NOMO-1 treated with DMSO at 0.1 percent for 48 hours (cell line): ENCODE results near the gene COPG2.

Experiments
- DNase-seq: peaks from one replicate; lab custom pipeline; 2025; ENCODE audit not compliant: unreplicated experiment; lab: John Stamatoyannopoulos, UW

COPG2 gene

DNA sequence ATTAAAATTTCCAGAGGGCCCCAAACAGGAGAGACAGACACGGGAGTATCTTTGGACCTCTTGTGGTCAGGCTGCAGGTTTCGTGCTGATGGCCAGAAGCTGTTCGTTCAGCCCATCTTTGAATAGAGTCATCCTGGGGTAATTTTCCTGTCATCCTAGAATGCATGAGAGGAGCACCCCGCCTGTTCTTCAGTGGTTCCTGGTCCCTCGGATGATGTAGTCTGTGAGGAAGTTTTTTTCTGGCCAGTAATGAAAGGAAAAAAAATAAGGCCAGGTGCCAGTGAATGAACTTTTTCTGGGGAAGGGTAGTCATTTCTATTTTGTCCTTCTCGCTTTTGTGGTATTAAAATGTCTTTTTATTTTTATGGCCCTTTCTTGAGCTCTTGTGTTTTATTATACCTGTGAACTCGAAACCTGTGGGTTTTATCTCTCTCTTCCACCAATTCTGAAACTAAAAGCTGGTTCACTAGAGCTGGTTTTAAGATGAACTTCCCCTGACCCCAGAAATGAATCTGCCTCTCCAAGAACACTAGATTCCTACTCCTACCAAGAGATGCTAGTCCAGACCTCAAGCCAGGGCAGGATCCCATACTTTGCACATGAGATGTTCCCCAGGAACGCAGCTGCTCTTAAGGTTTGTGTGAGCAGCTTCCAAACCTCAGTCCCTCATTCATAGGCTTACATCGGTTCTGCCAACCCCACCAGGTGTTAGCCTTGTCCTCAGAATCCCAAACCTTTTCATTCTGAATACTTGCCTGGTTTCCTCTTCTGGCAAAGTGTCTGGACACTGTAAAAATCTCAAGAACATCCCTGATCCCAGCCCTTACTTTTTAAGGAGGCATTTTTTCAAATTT, 192.0 kb downstream of the COPG2 start:
- DNase-seq = no peak

DNA sequence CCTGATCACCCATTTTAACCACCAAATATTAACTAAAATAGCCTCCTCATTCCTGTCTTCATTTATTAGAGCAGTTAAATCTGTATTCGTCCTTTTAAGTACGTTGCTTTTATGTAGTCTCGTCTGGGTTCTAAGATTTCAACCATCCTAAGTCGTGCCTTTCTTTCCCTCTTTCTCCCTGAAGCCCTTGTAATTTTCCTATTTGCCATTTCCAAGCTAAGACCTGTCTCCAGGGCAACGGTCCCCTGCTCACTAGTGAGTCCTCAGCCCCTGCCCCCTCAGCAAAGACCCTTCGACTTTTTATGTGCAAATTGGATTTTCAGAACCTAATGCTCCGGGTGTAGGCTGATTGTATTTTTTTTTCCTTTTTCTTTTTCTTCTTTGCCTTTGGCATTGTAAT, 192.8 kb downstream of the COPG2 start:
- DNase-seq = no peak

DNA sequence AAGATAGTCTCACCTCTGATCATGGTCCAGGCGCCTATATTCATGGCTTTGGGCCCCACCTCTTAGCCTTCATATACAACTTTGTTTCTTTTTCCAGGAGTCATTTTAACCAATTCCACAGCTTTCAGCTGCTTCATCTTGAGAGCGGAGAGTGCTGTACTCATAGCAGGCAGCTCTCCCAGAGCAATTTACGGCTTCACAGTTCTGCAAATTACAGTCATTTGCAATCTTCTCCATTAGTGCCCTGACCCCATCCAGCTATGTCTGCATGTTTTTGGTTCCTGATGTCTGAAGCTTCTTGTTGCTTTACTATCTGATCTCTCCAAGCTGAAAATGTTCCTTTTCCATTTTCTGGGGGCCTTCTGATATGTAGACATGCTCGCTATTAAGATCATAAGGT, 194.7 kb downstream of the COPG2 start:
- DNase-seq = peak; percentile 1

DNA sequence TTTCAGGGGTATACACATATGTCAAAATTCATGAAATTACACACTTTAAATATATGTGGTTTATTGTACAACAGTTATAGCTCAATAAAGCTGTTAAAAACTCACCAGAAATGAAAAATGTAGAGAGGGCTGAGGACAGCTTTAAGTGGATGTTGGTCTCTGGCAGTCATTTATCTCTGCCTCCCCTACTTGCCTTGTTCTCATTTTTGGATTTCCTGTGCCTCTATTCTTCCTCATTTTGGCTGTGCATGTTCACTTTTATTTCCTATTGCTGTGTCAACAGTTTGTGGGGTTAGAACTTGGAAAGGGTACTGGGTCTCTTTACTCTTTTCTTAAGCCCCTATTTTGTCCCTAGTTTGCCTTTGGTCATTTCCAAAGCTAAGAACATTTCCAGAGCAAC, 195.3 kb downstream of the COPG2 start:
- peak; percentile 53 for DNase-seq

DNA sequence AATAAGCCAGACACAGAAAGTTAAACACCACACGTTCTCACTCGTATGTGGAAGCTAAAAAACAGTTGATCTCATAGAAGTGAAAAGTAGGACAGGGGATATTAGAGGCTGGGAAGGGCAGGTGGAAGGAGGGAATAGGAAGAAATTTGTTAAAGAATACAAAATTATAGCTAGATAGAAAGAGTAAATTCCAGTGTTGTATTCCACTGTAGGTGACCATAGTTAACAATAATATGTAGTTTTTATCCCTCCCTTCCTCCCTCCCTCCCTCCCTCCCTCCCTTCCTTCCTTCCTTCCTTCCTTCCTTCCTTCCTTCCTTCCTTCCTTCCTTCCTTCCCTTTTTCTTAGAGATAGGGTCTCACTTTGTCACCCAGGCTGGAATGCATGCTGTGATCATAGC, 196.6 kb downstream of the COPG2 start:
- DNase-seq = no peak

DNA sequence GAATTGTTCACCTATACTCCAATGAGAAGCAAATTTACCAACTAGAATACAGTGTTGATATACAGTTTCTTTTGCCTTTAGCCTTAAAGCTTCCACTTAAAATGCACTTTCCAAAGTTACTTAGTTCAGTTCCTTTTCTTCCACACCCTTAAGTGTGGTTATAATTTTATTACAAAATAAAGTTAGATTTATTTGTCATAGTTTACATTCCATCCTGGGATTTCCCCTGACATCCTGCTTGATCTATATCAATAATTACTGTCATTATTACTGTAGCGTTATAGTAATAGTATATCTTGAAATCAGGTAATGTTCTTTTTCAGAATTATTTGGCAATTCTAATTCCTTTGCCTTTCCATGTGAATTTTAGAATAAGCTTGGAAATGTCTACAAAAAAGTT, 199.9 kb downstream of the COPG2 start:
- no peak for DNase-seq

DNA sequence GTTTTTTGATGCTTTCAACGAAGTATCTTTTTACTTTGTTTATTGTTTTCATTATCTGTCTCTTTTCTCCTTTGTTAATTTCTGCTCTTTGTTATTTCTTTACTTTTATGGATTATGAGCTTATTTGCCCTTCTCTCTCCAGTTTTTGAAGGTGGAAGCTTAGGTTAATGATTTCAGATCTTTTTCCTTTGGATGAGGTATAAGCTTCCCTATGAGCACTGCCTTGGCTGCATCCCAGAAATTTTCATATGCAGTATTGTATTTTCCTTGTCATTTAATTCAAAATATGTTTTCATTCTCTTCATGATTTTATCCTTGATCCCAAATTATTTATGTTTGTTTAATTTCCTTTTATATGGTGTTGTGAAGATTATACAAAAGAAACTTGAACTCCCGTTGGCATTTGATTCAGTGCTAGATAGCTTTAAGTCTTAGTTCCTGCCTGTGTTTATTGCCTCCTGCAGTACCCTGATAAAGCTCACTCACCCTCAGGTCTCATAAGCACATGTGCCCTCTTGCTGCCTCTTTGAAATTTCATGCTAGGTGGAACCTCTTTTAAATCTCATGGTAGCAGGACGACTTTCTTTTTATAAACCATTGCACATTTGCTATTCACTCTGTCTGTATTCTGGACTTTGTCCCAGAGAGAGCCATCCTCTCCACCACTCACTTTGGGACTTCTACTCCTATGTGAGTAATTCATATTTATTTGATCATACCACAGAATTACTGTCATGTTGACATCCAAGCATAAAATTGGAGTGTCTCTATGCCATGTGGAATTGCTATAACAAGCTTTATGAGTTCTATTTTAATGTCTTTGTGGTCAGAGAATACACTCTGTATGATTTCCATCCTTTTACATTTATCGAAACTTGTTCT, 204.8 kb downstream of the COPG2 start:
- DNase-seq = no peak

DNA sequence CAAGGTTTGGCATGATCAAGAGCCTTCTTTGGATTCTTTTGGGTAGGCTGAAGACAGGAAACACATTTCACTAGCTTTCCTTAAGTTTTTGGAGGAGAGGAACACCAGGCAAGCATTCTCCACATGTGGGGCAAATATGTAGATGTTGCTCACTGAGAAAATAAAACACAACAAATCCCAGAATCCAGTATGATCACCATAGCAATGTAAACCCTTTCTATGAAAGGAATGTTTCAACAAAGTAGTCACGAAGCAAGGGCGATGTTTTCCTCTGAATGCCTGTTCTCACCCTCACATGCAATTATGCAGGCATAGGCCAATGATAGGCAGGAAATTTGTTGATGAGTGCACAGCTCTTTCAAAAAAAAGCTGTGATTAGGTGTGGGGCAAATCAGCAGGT, 207.3 kb downstream of the COPG2 start:
- no peak for DNase-seq

DNA sequence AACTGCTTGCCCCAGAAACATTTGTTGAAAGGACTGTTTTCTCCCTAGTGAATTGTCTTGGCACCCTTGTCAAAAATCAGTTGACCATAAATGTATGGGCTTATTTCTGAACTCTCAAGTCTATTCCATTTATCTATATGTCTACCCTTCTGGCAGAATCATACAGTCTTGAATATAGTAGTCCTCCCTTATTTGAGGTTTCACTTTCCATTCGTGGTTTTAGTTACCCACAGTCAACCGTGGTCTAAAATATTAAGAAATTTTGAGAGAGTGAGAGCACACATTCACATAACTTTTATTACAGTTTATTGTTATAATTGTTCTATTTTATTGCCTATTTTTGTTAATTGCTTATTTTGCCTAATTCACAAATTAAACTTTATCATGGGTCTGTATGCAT, 210.3 kb downstream of the COPG2 start:
- peak; percentile 43 for DNase-seq
